A673 (cell line): ENCODE results near the gene MMP1. TPM values are rescaled to one million over a fixed set of nuclear protein-coding genes. Genes with fewer than 3 reads are reported as not detected.
A peak's percentile ranks its signal among the peaks of the same experiment; 100 is the strongest.

Experiments used
- BruUV-seq: library from RNA; stranded (reverse); fragments of 400-500 nt; replicated peaks from 2 replicates; lab custom pipeline; 2021; lab: Mats Ljungman, UMichigan
- CTCF ChIA-PET: fragments of 300-600 bp; sonication (Branson Sonifier 250); formaldehyde crosslinking; loops from one replicate; lab custom pipeline; 2022; ENCODE audit warnings: antibody characterized with exemption; lab: Charles Lee
- POLR2A ChIA-PET: fragments of 300-600 bp; sonication (Branson Sonifier 250); formaldehyde crosslinking; loops from one replicate; lab custom pipeline; 2022; ENCODE audit warnings: antibody characterized with exemption; ENCODE audit not compliant: low non-redundant PET; lab: Charles Lee
- DNase-seq: peaks from one replicate; pipeline ENCODE4 v3.0.0-alpha.2; 2015; ENCODE audit warnings: low spot score
- H3K27ac ChIP-seq: fragments of 200-600 bp; sonication (generic); 2 replicates; pipeline ENCODE4 v1.5.1; 2016; ENCODE audit warnings: mixed run types, low read depth, mild to moderate bottlenecking, mixed read lengths, antibody characterized with exemption, low read length; ENCODE audit not compliant: poor library complexity, severe bottlenecking
- H3K27me3 ChIP-seq: fragments of 200-600 bp; sonication (generic); replicated peaks from 2 replicates; pipeline ENCODE4 v1.6.1; 2017; ENCODE audit warnings: mixed run types, low read depth, mild to moderate bottlenecking, mixed read lengths, antibody characterized with exemption, low read length; ENCODE audit not compliant: insufficient read depth, poor library complexity
- H3K36me3 ChIP-seq: fragments of 200-600 bp; sonication (generic); 2 replicates; pipeline ENCODE4 v1.6.1; 2016; ENCODE audit warnings: mixed run types, mild to moderate bottlenecking, mixed read lengths, antibody characterized with exemption, low read length; ENCODE audit not compliant: insufficient read depth, poor library complexity, severe bottlenecking
- H3K4me1 ChIP-seq: fragments of 200-600 bp; sonication (generic); 2 replicates; pipeline ENCODE4 v1.6.1; 2017; ENCODE audit warnings: mixed run types, mild to moderate bottlenecking, mixed read lengths, antibody characterized with exemption, low read length; ENCODE audit not compliant: insufficient read depth, poor library complexity, severe bottlenecking
- H3K4me3 ChIP-seq: fragments of 200-600 bp; sonication (generic); 2 replicates; pipeline ENCODE4 v1.5.1; 2016; ENCODE audit warnings: low read depth, mixed run types, mild to moderate bottlenecking, mixed read lengths, low read length; ENCODE audit not compliant: poor library complexity, severe bottlenecking
- H3K9me3 ChIP-seq: fragments of 200-600 bp; sonication (generic); 2 replicates; pipeline ENCODE4 v1.6.1; 2016; ENCODE audit warnings: mixed run types, low read depth, mild to moderate bottlenecking, mixed read lengths, antibody characterized with exemption, low read length; ENCODE audit not compliant: poor library complexity, severe bottlenecking
- EZH2 ChIP-seq: fragments of 200-600 bp; sonication (generic); IDR thresholded peaks from 2 replicates; pipeline ENCODE4 v1.6.1; 2017; ENCODE audit warnings: borderline replicate concordance, low read depth, mild to moderate bottlenecking, mixed read lengths, antibody characterized with exemption, low read length; ENCODE audit not compliant: poor library complexity, severe bottlenecking
- intact Hi-C: fragments of 100-400 bp; cut with micrococcal nuclease; formaldehyde crosslinking; loops from one replicate; pipeline ENCODE4 v1.10.0; 2022; ENCODE audit not compliant: unreplicated experiment
- total RNA-seq: library from RNA; stranded (reverse); gene quantifications from 2 replicates; pipeline ENCODE4 v1.2.3, GENCODE V29; 2021
- TF ChIP-seq, protein P1 (sequence below): fragments of 300-800, 200-600 bp; sonication (generic); conservative IDR thresholded peaks from 2 replicates; pipeline ENCODE4 v1.5.1; 2017; ENCODE audit warnings: low read depth, mild to moderate bottlenecking, antibody characterized with exemption, low read length, moderate library complexity, mixed read lengths

Gene MMP1
- total RNA-seq, 1 experiment from 2014 or later: 815 TPM

- intact Hi-C loops: no loop called here
- no TSS peak for BruUV-seq
- Histone ChIP-seq H3K36me3 (no peaks in the 10 kb centered on the region), H3K27me3 (no peaks in the 10 kb centered on the region), H3K9me3 (no peaks in the 10 kb centered on the region), H3K4me3 (no peak overlapping the region), H3K27ac (no peak overlapping the region), H3K4me1 (peaks cover 9% of the 10 kb centered on the region)
- ChIA-PET CTCF (no interaction called here), POLR2A (no interaction called here)
- no peak for DNase-seq
- no peak for TF ChIP-seq EZH2
- TF ChIP-seq, protein P1, sequence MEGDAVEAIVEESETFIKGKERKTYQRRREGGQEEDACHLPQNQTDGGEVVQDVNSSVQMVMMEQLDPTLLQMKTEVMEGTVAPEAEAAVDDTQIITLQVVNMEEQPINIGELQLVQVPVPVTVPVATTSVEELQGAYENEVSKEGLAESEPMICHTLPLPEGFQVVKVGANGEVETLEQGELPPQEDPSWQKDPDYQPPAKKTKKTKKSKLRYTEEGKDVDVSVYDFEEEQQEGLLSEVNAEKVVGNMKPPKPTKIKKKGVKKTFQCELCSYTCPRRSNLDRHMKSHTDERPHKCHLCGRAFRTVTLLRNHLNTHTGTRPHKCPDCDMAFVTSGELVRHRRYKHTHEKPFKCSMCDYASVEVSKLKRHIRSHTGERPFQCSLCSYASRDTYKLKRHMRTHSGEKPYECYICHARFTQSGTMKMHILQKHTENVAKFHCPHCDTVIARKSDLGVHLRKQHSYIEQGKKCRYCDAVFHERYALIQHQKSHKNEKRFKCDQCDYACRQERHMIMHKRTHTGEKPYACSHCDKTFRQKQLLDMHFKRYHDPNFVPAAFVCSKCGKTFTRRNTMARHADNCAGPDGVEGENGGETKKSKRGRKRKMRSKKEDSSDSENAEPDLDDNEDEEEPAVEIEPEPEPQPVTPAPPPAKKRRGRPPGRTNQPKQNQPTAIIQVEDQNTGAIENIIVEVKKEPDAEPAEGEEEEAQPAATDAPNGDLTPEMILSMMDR: no peak
Measured at GRCh38 chr11:102767800-102768199, 30.2 kb downstream of the MMP1 start.

- ChIA-PET POLR2A (no interaction called here), CTCF (no interaction called here)
- TF ChIP-seq, protein P1: no peak
- no peak for TF ChIP-seq EZH2
- BruUV-seq: no TSS peak
- Histone ChIP-seq H3K4me1 (peaks cover 29% of the 10 kb centered on the region), H3K9me3 (no peaks in the 10 kb centered on the region), H3K36me3 (no peaks in the 10 kb centered on the region), H3K27me3 (no peaks in the 10 kb centered on the region), H3K4me3 (no peak overlapping the region), H3K27ac (peak overlapping the region; percentile 3)
- intact Hi-C loops: no loop called here
- DNase-seq: no peak
Measured at GRCh38 chr11:102763440-102763839, 34.5 kb downstream of the MMP1 start.

GRCh38 chr11:102762361-102762767, 35.6 kb downstream of the MMP1 start:
- peak; percentile 48 for DNase-seq
- peaks cover 29% of the 10 kb centered on the region for H3K4me1 ChIP-seq
- H3K9me3 ChIP-seq: no peaks in the 10 kb centered on the region
- H3K4me3 ChIP-seq: no peak overlapping the region
- ChIA-PET POLR2A (interaction anchor here (1.2 kb wide), 1 partner anchor 46 kb away, joined by 3 read pairs; no protein-coding TSS in a partner anchor), CTCF (no interaction called here)
- TF ChIP-seq EZH2: no peak
- TF ChIP-seq, protein P1: no peak
- intact Hi-C loops: no loop called here
- no peaks in the 10 kb centered on the region for H3K27me3 ChIP-seq
- peak overlapping the region; percentile 72 for H3K27ac ChIP-seq
- TSS peak; percentile 67 for BruUV-seq
- no peaks in the 10 kb centered on the region for H3K36me3 ChIP-seq
